K562 (cell line): ENCODE measurements around the gene SLCO1A2.

Source experiments
- EGR1 ChIP-seq: fragments of 450-650 bp; conservative IDR thresholded peaks from 2 replicates; pipeline ENCODE4 v1.6.1; 2017; ENCODE audit warnings: mild to moderate bottlenecking
- EZH2 ChIP-seq: IDR thresholded peaks from 2 replicates; pipeline ENCODE4 v1.6.1; 2012; ENCODE audit warnings: low read depth, mild to moderate bottlenecking, inconsistent platforms, low read length, borderline replicate concordance
- HMG20B ChIP-seq: fragments of 250-450 bp; sonication (Bioruptor Pico); IDR thresholded peaks from 2 replicates; pipeline ENCODE4 v1.5.0; 2021; ENCODE audit warnings: mild to moderate bottlenecking
- JUNB ChIP-seq: fragments of 450-650 bp; formaldehyde crosslinking; conservative IDR thresholded peaks from 2 replicates; pipeline ENCODE4 v1.4.0; 2020; ENCODE audit warnings: mild to moderate bottlenecking
- POU5F1 ChIP-seq: fragments of 150-350 bp; IDR thresholded peaks from 2 replicates; pipeline ENCODE4 v1.6.1; 2014; ENCODE audit warnings: borderline replicate concordance, low read length, low read depth, mild to moderate bottlenecking; ENCODE audit not compliant: partially characterized antibody
- RFX5 ChIP-seq: IDR thresholded peaks from 2 replicates; pipeline ENCODE4 v1.6.1; 2011; ENCODE audit warnings: low read depth, mild to moderate bottlenecking, improper control_type of control experiment, low read length
- SMAD3 ChIP-seq: fragments of 450-650 bp; formaldehyde crosslinking; conservative IDR thresholded peaks from 2 replicates; pipeline ENCODE4 v1.4.0; 2020; ENCODE audit warnings: mild to moderate bottlenecking
- TAF1 ChIP-seq: IDR thresholded peaks from 2 replicates; pipeline ENCODE4 v1.6.1; 2011; ENCODE audit warnings: mild to moderate bottlenecking, low read length, moderate library complexity; ENCODE audit not compliant: insufficient read depth, control insufficient read depth, severe bottlenecking; ENCODE audit errors: extremely low read depth
- ZNF324 ChIP-seq: fragments of 250-450 bp; sonication (Bioruptor Pico); IDR thresholded peaks from 2 replicates; pipeline ENCODE4 v1.4.0; 2020; ENCODE audit warnings: mild to moderate bottlenecking
- ZNF431 ChIP-seq: sonication (generic); formaldehyde crosslinking; IDR thresholded peaks from 2 replicates; pipeline ENCODE4 v1.8.0; 2022; ENCODE audit warnings: mild to moderate bottlenecking, missing genetic modification reagents
- ZNF76 ChIP-seq: fragments of 250-450 bp; sonication (Bioruptor Pico); IDR thresholded peaks from 2 replicates; pipeline ENCODE4 v1.4.0; 2020; ENCODE audit warnings: mild to moderate bottlenecking, moderate library complexity, borderline replicate concordance
- TF ChIP-seq, protein P1 (sequence below), 3 experiments: IDR thresholded peaks in 2 of 3; conservative IDR thresholded peaks in 1 of 3; 2 replicates each; pipeline ENCODE4 v1.5.1; 2011 to 2012; ENCODE audit warnings: low read length in 3 of 3, mild to moderate bottlenecking in 3 of 3, control low read depth in 2 of 3, improper control_type of control experiment in 1 of 3, inconsistent platforms in 1 of 3, low read depth in 1 of 3, mixed read lengths in 1 of 3, moderate library complexity in 1 of 3; ENCODE audit not compliant: insufficient read depth in 2 of 3

DNA sequence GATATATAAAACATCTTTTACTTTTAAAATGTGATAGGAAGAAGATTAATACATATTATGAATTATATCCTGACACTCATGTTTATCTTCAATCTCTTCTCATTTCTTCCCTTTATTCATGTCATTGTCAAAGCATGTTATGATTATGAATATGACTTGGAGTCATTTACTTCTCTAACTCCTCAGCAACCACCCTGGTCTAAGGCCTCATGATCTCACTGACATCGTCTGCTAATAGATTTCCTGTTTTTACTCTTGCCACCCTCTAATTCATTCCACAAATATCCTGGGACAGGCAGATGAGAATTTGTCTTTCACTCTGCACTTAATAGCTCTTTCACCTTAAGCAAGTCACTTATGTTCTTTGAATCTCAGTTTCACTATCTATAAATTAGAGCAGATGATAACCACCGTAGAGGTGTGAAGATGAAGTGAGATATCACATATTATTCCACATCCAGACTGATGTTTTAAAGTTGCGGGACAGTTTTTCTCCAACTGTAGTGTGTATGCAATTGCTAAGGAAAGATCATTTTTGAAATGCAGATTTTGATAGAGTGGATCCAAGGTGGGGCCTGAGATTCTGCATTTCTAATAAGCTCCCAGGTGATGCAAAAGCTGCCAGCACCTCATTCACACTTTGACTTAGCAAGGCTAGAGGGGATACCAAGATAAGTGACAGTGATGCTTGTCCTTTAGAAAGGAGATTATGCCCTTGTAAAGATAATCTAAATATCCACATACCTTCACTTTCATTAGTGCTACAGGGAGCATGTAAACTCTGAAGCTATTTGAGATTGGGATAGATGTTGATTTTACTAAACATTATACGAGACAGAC, 34.6 kb upstream of the SLCO1A2 start:
- no peak for TF ChIP-seq ZNF76
- TF ChIP-seq EZH2, result no peak
- TF ChIP-seq TAF1, result no peak
- TF ChIP-seq RFX5, result no peak
- no peak for TF ChIP-seq ZNF431 (CRISPR knock-in tag)
- TF ChIP-seq POU5F1, result no peak
- TF ChIP-seq, protein P1, sequence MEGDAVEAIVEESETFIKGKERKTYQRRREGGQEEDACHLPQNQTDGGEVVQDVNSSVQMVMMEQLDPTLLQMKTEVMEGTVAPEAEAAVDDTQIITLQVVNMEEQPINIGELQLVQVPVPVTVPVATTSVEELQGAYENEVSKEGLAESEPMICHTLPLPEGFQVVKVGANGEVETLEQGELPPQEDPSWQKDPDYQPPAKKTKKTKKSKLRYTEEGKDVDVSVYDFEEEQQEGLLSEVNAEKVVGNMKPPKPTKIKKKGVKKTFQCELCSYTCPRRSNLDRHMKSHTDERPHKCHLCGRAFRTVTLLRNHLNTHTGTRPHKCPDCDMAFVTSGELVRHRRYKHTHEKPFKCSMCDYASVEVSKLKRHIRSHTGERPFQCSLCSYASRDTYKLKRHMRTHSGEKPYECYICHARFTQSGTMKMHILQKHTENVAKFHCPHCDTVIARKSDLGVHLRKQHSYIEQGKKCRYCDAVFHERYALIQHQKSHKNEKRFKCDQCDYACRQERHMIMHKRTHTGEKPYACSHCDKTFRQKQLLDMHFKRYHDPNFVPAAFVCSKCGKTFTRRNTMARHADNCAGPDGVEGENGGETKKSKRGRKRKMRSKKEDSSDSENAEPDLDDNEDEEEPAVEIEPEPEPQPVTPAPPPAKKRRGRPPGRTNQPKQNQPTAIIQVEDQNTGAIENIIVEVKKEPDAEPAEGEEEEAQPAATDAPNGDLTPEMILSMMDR (IDR thresholded peaks at IDR 0.05 in 2 of 3, conservative IDR thresholded peaks at IDR 0.05 in 1 of 3; ENCODE audit: insufficient read depth in 2 of 3, low read depth in 1 of 3, low read length in 3 of 3), result no peak
- TF ChIP-seq HMG20B (CRISPR knock-in tag), result no peak
- TF ChIP-seq ZNF324, result no peak
- no peak for TF ChIP-seq SMAD3
- no peak for TF ChIP-seq JUNB (CRISPR knock-in tag)
- no peak for TF ChIP-seq EGR1
